GM19467 (cell line): ENCODE measurements around the gene E2F7.

Source experiments
- ATAC-seq: cut with Tn5 transposase; IDR thresholded peaks from one replicate; pipeline ENCODE4 v1.9.1; 2021; ENCODE audit warnings: mild to moderate bottlenecking, moderate library complexity; ENCODE audit not compliant: unreplicated experiment

Gene E2F7

GRCh38 chr12:77064896-77065360 lies 441 bp downstream of the E2F7 start:
- peak; percentile 2 for ATAC-seq

GRCh38 chr12:77062846-77063461 lies 2.4 kb downstream of the E2F7 start:
- peak; percentile 18 for ATAC-seq

- no peak for ATAC-seq
These were observed 3.0 kb downstream of the E2F7 start for GRCh38 chr12:77062396-77062795.

- ATAC-seq, result peak; percentile 23
These were observed 4.5 kb downstream of the E2F7 start for GRCh38 chr12:77060883-77061240.

GRCh38 chr12:77060136-77060882 lies 5.1 kb downstream of the E2F7 start:
- ATAC-seq, result peak; percentile 74

GRCh38 chr12:77058740-77059139 lies 6.6 kb downstream of the E2F7 start:
- ATAC-seq, result no peak

- ATAC-seq, result no peak
These were observed 10.5 kb downstream of the E2F7 start for GRCh38 chr12:77054851-77055250.

- ATAC-seq, result no peak
These were observed 12.1 kb downstream of the E2F7 start for GRCh38 chr12:77053259-77053658.

GRCh38 chr12:77049767-77050353 lies 15.5 kb downstream of the E2F7 start:
- ATAC-seq, result peak; percentile 96

- no peak for ATAC-seq
These were observed 17.8 kb downstream of the E2F7 start for GRCh38 chr12:77047341-77048109.

- no peak for ATAC-seq
These were observed 18.9 kb downstream of the E2F7 start for GRCh38 chr12:77046468-77046867.

- no peak for ATAC-seq
These were observed 20.2 kb downstream of the E2F7 start for GRCh38 chr12:77045183-77045582.

- no peak for ATAC-seq
These were observed 20.6 kb downstream of the E2F7 start for GRCh38 chr12:77044721-77045120.

- ATAC-seq, result no peak
These were observed 22.5 kb downstream of the E2F7 start for GRCh38 chr12:77042833-77043232.

GRCh38 chr12:77040231-77040630 lies 25.1 kb downstream of the E2F7 start:
- ATAC-seq, result no peak

- ATAC-seq, result no peak
These were observed 30.1 kb downstream of the E2F7 start for GRCh38 chr12:77035226-77035625.

- ATAC-seq, result no peak
These were observed 31.5 kb downstream of the E2F7 start for GRCh38 chr12:77033658-77034536.

GRCh38 chr12:77032406-77032805 lies 33.0 kb downstream of the E2F7 start:
- no peak for ATAC-seq

GRCh38 chr12:77031745-77032144 lies 33.6 kb downstream of the E2F7 start:
- no peak for ATAC-seq

- no peak for ATAC-seq
These were observed 39.5 kb downstream of the E2F7 start for GRCh38 chr12:77025782-77026314.
